Right lobe of liver (tissue), 4 donors: ENCODE results near the gene OTOA.

Source experiments
- CTCF ChIP-seq, 4 donors: fragments of 200-600 bp in 3 of 4; fragments of 450-650 bp in 1 of 4; IDR thresholded peaks; one replicate each; pipeline versions ENCODE4 v1.5.1 to v1.8.0; 2016 to 2022; ENCODE audit warnings: antibody characterized with exemption in 4 of 4, mild to moderate bottlenecking in 2 of 4
- POLR2A ChIP-seq: fragments of 450-650 bp; IDR thresholded peaks from one replicate; pipeline ENCODE4 v1.6.1; 2017; ENCODE audit warnings: antibody characterized with exemption, mild to moderate bottlenecking
- donor health status: DM: no; HTN: no; CAD: no.
- donor health status: DM: no; HTN: no; CAD: no.
- donor health status: DM: no; HTN: yes; CAD: no.

GRCh38 chr16:21643785-21644184 lies 20.0 kb upstream of the OTOA start:
- no peak for TF ChIP-seq CTCF (IDR thresholded peaks at IDR 0.05)
- TF ChIP-seq POLR2A = no peak
